ENCODE data around the gene SH3RF3.

Gene SH3RF3

GRCh38 chr2:109348190-109348589 is 219.2 kb downstream of the SH3RF3 start:
- no peak for DNase-seq (ENCODE audit: low read depth in 2 of 2, low spot score in 1 of 2)

- DNase-seq (ENCODE audit: low read depth in 2 of 2, low spot score in 1 of 2), result no peak
These were observed 219.9 kb downstream of the SH3RF3 start for GRCh38 chr2:109348671-109349502.

- DNase-seq (ENCODE audit: low read depth in 2 of 2, low spot score in 1 of 2), result no peak
These were observed 220.8 kb downstream of the SH3RF3 start for GRCh38 chr2:109349503-109350465.

- DNase-seq (ENCODE audit: low read depth in 2 of 2, low spot score in 1 of 2), result no peak
These were observed 221.5 kb downstream of the SH3RF3 start for GRCh38 chr2:109350526-109350925.

GRCh38 chr2:109351164-109351756 is 222.3 kb downstream of the SH3RF3 start:
- no peak for DNase-seq (ENCODE audit: low read depth in 2 of 2, low spot score in 1 of 2)

GRCh38 chr2:109352056-109352897 is 223.3 kb downstream of the SH3RF3 start:
- no peak for DNase-seq (ENCODE audit: low read depth in 2 of 2, low spot score in 1 of 2)

GRCh38 chr2:109352898-109353689 is 224.1 kb downstream of the SH3RF3 start:
- DNase-seq (ENCODE audit: low read depth in 2 of 2, low spot score in 1 of 2), result no peak

- DNase-seq (ENCODE audit: low read depth in 2 of 2, low spot score in 1 of 2), result no peak
These were observed 225.1 kb downstream of the SH3RF3 start for GRCh38 chr2:109353806-109354745.

- no peak for DNase-seq (ENCODE audit: low read depth in 2 of 2, low spot score in 1 of 2)
These were observed 226.3 kb downstream of the SH3RF3 start for GRCh38 chr2:109355192-109355843.

- DNase-seq (ENCODE audit: low read depth in 2 of 2, low spot score in 1 of 2), result no peak
These were observed 227.5 kb downstream of the SH3RF3 start for GRCh38 chr2:109356324-109357035.

- no peak for DNase-seq (ENCODE audit: low read depth in 2 of 2, low spot score in 1 of 2)
These were observed 235.2 kb downstream of the SH3RF3 start for GRCh38 chr2:109364217-109364616.

- DNase-seq (ENCODE audit: low read depth in 2 of 2, low spot score in 1 of 2), result no peak
These were observed 236.1 kb downstream of the SH3RF3 start for GRCh38 chr2:109365131-109365530.

- no peak for DNase-seq (ENCODE audit: low read depth in 2 of 2, low spot score in 1 of 2)
These were observed 238.7 kb downstream of the SH3RF3 start for GRCh38 chr2:109367683-109368082.

- DNase-seq (ENCODE audit: low read depth in 2 of 2, low spot score in 1 of 2), result no peak
These were observed 239.8 kb downstream of the SH3RF3 start for GRCh38 chr2:109368798-109369197.

- no peak for DNase-seq (ENCODE audit: low read depth in 2 of 2, low spot score in 1 of 2)
These were observed 240.7 kb downstream of the SH3RF3 start for GRCh38 chr2:109369671-109370191.

GRCh38 chr2:109370399-109371035 is 241.5 kb downstream of the SH3RF3 start:
- no peak for DNase-seq (ENCODE audit: low read depth in 2 of 2, low spot score in 1 of 2)

Measured in stimulated activated CD8-positive, alpha-beta memory T cell treated with anti-CD3 and anti-CD28 coated beads, Interleukin-4, amount 100 ng/mL, for 4 hours (primary cell).